CD4-positive, alpha-beta T cell treated with Interferon gamma for 1 hour (primary cell): ENCODE results near the gene CATSPER3.
"Not testable (repeated sequence)": the region's sequence is repeated elsewhere in the genome, so short reads cannot be mapped to it uniquely, and the experiment has no call there.

Experiments used
- DNase-seq: peaks from one replicate; pipeline ENCODE4 v3.0.0-alpha.2; 2020

CATSPER3 gene

DNA sequence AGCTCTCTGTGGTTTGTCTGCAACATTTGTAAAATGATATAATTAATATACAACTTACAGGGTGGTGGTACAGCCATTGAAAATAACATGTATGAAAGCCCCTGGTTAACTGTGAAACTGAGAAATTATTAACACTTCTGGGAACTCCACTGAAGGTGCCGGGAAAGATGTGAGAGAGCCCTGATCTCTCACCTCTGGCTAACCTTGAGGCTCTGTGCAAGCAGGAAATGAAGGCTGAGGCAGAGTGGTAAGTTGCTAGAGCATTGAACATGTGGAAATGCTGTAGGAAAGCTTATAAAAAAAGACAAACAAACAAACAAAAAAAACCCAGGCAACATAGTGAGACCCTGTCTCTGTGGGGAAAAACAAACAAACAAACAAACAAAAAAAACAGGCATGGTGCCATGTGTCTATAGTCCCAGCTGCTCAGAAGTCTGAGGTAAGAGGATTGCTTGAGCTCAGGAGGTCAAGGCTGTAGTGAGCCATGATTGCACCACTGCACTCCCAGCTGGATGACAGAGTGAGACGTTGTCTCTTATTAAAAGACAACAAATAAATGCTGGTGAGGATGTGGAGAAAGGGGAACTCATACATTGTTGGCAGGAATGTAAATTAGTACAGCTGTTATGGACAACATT, 7.5 kb downstream of the CATSPER3 start:
- DNase-seq: no peak

DNA sequence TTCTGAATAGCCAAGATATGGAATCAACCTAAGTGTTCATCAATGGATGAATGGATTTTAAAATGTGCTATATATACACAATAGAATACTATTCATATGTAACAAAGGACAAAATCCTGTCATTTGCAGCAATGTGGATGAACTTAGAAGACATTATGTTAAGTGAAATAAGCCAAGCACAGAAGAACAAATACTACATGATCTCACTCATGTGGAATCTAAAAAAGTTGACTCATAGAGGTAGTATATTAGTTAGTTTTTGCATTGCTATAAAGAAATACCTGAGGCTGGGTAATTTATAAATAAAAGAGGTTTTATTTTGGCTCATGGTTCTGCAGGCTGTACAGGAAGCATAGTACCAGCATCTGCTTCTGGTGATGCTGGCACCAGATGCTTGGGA, 8.1 kb downstream of the CATSPER3 start:
- DNase-seq: no peak

DNA sequence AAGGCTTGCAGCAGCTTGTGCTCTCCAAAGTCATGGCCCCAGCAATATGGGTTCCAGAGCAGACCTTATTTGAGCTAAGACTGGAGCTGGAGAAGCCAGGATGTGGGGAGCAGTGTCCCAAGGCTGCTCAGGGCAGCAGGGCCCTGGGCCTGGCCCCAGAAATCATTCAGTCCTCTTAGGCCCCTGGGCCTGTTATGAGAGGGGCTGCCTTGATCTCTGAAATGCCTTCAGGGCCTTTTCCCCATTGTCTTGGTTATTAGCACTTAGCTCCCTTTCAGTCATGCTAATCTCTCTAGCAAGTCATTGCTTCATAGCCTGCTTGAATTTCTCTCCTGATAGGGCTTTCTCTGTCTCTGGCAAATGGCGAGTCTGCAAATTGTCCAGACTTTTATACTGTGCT, 9.1 kb downstream of the CATSPER3 start:
- no peak for DNase-seq

DNA sequence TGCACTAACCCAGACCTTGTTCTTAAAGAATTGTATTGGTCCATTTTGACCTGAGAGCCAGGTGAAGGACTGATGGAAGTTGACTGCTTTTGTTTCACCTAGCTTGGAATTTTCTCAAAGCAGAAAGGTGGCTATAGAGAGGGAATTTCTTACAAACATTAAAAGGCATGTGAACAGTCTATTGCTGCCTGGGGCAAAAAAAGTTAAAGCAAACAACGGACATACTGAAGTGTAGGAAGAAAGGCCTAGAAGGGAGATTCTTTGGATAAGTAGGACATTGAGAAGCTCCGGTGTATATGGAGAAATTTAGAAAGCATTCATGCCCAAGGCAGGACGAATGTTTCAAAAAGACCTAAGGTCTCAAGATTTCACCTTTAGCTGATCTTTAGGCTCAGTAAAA, 11.7 kb downstream of the CATSPER3 start:
- DNase-seq: no peak

DNA sequence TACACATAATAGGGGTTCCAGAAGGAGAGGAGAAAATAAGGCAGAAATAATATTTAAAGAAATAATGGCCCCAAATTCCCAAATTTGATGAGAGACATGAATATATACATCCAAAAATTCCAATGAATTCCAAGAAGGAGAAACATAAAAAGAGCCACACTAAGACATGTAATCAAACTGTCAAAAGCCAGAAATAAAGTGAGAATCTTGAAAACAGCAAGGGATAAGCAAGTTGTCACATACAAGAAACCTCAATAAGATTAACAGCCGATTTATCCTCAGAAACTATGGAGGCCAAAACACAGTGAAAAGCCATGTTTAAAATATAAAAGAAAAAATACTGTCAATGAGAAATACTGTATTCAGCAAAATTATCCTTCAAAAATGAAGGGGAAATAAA, 14.5 kb downstream of the CATSPER3 start:
- no peak for DNase-seq

DNA sequence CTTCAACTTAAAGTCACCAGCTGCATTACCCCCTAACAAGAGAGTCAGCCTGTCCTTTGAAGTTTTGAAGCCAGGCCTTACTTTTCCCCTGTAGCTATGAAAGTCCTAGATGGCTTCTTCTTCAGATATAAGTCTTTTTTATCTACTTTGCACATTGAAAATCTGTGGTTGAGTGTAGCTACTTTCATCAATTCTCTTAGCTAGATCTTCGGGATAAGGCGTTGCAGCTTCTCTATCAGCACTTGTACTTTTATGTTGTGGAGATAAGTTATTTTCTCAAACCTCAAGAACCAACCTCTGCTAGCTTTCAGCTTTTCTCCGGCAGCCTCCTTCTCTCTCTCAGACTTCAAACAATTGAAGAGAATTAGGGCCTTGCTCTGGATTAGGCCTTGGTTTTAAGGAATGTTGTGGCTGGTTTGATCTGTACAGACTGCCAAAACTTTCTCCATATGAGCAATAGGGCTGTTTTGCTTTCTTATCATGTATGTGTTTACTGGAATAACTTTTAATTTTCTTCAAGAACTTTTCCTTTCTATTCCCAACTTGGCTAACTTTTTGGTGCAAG, 21.6 kb downstream of the CATSPER3 start:
- no peak for DNase-seq

DNA sequence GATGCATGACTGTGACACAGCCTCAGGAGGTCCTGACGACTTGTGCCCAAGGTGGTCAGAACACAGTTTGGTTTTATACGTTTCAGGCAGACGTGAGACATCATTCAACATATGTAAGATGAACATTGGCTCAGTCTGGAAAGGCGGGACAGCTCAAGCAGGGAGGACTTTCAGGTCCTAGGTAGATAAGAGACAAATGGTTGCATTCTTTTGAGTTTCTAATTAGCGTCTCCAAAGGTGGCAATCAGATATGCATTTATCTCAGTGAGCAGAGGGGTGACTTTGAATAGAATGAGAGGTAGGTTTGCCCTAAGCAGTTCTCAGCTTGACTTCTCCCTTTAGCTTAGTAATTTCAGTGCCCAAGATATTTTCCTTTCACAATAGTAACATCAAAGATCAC, 22.5 kb downstream of the CATSPER3 start:
- DNase-seq: not testable (repeated sequence)

DNA sequence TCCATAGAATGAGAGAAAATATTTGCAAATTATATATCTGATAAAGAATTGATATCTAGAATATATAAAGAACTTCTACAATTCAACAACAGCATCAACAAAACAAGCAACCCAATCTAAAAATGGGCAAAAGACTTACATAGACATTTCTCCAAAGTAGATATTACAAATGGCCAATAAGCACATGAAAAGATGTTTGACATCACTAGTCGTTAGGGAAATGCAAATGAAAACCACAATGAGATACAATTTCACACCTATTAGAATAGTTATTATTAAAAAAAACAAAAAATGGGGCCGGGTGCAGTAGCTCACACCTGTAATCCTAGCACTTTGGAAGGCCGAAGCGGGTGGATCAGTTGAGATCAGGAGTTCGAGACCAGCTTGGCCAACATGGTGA, 24.4 kb downstream of the CATSPER3 start:
- DNase-seq: no peak

DNA sequence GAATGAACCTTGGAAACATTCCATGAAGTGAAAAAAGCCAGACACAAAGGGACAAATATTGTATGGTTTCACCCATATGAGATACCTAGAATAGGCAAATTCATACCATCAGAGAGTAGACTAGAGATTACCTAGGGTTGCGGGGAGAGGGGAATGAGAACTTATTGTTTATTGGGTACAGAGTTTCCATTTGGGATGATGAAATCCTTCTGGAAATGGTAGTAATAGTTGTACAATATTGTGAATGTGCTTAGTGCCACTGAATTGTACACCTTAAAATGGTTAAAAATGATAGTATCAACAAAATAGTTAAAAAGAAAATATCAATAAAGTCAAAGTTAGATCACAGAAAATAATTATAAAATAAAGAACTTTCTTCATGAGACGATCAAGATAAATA, 25.5 kb downstream of the CATSPER3 start:
- DNase-seq: no peak

DNA sequence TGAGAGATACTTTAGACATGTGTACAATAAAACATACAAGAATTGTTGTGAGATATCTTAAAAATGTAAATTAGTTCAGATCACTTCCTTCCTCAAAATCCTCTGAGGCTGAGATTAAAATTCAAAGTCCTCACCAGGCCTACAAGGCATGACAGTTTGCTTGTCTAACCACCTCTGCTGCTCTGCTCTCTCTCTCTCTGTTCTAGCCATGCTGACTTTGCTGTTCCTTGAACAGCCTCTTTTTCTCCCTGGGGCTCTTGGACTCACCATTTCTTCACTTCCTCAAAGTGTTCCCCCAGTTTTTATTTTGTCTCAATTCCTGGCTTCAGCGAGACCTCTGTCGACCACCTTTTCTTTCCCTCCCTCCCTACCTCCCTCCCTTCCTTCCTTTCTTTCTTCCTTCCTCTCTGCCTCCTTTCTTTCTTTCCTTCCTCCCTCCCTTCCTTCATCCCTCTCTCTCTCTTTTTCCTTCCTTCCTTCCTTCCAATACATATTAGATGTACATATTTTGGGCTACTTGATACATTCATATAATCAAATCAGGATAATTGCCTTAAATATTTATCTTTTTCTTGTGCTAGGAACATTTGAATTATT, 27.0 kb downstream of the CATSPER3 start:
- no peak for DNase-seq

DNA sequence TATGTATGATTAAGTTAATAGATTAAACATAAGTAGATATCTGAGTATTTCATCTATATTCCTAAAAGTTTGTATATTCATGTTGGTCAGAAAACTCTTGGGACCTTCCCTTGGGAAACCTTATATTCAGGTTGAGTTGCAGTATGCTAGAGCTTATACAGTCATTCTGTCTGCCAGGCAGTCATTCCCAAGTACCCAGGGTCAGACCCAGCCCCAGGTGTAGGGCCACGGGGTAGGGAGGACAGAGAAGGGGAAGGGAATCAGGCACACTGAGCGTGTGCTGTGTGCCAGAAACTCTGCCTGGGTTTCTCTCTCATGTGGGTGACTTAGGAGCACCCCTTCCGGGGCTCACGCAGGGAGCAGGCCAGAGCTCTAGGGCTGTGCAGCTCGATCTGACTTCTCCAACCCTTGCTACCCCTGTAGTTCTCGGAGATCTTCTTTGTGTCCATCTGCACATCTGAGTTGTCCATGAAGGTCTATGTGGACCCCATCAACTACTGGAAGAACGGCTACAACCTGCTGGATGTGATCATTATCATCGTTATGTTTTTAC, 28.2 kb downstream of the CATSPER3 start:
- no peak for DNase-seq

DNA sequence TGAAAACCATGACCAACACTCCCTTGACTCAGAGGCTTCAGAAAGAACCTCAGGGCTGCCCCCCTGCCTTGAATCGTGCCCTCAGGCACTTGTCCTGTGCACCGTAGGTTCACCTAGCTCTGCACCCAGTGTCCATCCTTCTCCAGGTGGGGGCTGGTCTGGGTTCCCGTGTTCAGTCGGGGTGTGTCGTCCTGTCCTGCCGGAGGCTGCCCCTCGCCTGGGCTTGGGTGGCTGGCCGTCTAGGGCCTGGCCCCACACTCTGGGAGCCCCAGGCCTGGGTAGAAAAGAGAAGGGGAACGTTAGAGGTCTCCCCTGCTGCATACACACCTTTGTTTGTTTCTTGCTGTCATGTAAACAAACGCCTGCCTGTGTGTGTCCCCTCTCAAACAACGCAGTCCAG, 29.3 kb downstream of the CATSPER3 start:
- no peak for DNase-seq

DNA sequence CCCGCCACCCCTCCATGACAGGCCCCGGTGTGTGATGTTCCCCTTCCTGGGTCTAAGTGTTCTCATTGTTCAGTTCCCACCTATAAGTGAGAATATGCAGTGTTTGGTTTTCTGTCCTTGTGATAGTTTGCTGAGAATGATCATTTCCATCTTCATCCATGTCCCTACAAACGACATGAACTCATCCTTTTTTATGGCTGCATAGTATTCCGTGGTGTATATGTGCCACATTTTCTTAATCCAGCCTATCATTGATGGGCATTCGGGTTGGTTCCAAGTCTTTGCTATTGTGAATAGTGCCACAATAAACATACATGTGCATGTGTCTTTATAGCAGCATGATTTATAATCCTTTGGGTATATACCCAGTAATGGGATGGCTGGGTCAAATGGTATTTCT, 30.4 kb downstream of the CATSPER3 start:
- not testable (repeated sequence) for DNase-seq

DNA sequence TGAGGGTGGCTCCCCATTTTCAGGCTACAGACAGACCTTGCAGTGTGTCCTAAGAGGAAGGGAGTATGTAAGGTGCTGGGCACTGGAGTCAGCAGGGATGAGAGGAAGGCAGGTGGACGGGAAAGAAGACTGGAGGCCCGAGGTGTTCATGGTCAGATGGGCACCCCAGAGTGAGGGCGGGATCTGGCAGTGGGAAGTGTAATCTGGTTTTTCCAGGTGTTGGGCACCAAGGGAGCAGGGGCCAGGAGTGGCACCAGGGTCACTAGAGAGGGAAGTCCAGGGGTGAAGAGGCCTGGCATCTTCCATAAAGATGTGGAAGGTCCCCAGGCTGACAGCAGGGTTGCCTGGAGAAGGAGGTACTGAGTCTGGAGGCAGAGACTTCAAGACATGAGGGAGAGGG, 36.7 kb downstream of the CATSPER3 start:
- DNase-seq: no peak

DNA sequence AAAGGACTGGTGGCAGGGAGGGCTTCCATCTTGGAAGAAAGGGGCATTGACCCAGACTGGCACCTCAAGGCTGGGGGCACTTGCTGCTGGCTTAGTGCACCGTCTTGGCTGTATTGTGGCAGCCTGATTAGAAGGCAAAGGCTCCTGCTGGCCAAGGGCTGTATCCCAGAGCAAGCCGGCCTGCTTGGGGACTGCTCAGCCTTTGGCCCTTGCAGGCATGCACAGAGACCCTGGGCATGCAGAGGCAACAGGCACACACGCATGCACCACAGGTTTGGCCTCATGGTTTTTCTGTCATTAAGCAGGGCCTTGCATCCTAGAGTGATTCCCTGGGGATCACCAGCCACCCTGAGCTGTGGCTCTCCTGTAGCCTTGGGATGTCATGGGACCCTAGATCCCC, 37.4 kb downstream of the CATSPER3 start:
- no peak for DNase-seq

DNA sequence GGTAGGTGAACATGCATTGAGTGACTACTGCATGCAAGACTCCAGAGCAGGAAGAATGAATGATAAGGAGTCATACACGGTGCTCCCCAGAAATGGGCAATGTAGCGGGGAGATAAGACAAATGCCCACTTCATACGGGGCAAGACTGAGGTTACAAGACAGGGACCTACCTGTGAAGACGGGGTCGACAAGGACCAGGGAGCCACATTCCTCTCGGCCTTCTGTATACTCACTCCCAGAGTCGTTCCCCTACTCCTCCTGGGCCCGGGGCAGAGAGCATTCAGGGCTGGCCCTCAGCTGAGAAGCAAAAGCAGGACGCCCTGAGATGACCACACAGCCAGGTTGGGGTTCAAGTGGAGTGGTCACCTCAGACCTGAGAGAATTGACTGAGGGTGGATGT, 39.6 kb downstream of the CATSPER3 start:
- no peak for DNase-seq

DNA sequence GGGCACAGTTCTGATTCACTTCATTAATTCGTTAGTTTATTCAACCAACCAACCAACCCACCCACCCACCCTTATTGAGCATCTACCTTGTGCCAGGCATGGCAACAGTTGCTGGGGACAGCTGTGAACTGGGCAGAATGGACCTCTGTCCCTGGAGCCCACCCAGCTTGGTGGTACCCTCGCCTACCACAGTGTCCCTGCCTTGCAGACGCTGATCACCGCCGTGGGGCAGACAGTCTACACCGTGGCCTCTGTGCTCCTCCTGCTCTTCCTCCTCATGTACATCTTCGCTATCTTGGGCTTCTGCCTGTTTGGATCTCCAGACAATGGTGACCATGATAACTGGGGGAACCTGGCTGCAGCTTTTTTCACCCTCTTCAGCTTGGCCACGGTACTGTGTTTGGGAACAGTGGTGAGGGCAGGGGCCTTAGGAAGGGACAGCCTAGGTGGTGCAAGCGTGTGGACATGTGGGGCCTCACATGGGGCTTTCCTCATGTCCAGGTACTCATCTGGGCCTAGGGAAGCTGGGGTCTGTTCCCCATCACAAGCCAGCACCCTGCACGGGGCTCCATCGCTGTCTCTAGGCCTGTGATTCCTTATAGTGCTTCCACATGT, 40.1 kb downstream of the CATSPER3 start:
- DNase-seq: no peak

DNA sequence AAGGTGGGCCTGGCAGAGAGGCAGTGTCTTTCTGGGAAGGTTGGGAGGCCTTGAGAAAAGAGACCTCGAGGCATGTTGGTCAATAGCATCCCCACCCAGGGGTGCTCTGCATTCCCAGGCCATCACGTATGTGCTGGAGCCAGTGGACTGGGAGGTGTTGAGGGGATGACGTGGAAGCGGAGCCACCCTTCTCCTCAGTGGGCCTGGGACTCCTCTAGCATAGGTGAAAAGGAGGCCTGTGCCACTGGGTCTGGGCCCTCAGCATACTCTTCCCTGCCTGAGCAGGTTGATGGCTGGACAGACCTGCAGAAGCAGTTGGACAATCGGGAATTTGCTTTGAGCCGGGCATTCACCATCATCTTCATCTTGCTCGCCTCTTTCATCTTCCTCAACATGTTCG, 40.8 kb downstream of the CATSPER3 start:
- no peak for DNase-seq

DNA sequence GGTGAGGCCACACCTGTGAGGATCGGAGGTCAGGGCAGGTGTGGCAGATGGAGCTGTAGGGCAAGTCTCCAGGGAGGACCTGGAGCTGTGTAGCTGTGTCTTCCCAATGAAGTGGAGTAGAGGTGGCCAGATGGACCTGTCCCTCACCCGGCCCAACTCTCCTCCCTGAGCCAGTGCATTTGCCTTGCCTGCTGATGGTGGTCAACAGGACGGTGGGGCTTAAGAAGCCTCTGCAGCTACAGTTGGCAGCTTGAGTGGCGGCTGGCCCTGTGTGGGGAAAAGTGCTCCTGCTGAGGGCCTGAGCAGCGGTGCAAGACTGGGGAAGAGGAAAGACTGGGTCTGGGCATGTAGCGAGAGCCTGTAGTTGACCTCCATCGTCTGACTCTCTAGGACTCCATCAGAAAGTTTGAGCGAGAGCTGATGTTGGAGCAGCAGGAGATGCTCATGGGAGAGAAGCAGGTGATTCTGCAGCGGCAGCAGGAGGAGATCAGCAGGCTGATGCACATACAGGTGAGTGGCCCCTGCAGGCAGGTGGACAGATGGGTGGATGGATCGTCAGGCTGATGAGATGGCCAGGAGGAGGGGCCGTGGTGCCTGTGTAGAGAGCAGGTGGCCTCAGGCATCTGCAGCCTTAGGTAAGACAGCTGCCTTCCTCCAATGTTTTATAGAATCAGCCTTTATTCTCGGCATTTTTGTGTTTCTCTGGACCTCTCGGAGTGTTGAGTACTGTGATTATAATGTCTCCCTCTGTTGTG, 41.5 kb downstream of the CATSPER3 start:
- DNase-seq: no peak

DNA sequence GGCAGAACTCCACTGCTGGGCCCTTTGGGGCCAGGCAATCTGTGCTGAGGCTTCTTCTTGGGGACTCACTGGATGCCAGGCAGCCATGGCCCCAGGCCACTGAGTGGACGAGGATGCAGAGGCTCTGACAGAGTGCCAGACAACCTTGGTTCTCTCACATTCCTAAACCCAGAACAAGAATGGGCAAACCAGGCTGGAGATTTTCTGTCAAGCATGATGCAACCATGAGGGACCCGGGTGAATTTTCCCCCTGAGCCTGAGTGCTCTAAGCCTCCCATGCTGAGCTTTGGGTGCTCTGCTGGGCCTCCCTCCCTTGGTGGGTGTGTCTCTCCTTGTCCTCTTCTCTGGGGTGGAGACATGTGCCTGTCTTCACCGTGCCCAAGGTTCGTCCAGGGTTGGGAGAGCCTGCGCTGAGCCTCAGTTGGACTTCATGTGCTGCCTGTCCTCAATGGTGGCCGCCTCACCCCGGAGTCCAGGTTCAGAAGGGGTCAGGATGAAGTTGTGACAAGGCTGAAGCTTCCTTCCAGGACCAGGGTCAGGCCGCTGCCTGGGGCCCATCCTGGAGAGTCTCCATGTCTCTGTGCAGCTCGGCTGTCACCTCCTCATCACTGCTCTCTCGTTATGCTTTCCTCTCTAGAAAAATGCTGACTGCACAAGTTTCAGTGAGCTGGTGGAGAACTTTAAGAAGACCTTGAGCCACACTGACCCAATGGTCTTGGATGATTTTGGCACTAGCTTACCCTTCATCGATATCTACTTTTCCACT, 42.2 kb downstream of the CATSPER3 start:
- no peak for DNase-seq

DNA sequence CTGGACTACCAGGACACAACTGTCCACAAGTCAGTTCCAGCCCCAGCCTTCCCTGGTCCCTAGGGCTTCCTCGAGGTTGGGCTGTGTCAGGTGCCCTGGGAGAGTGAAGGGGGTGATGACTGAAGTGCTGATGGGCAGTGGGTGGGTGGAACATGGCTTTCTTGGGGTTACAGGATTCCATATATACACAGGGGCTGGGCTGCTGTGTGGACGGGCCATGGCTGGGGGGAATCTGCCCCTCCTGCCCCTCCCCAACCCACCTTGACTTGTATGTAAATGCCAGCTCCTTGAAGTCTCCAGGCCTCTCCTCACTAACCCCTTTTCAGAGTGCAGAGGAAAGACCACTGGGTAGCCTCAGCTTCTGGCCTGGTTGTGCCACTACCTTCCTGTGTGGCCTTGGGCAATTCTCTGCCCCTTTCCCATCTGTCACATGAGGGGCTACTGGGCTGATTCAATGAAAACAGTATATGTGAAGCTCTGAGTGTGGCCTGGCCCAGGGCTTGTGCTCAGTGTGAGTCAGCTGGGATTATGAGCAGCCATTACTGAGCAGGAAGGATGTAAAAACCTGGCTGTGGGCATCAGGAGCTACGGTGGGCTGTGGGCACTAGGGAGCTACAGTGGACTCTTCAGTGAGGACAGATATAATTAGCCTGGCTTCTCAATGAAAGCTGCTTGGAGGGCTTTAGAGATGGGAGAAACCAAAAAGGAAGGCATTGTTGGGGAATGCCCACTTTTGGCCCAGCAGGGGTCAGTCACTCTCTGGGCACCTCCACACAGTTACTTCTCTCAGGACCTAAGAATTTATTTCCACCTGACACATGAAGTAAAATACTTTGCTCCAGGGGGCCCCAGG, 43.0 kb downstream of the CATSPER3 start:
- DNase-seq: no peak
